ENCODE data around the gene TRPM6.

The TRPM6 gene

DNA sequence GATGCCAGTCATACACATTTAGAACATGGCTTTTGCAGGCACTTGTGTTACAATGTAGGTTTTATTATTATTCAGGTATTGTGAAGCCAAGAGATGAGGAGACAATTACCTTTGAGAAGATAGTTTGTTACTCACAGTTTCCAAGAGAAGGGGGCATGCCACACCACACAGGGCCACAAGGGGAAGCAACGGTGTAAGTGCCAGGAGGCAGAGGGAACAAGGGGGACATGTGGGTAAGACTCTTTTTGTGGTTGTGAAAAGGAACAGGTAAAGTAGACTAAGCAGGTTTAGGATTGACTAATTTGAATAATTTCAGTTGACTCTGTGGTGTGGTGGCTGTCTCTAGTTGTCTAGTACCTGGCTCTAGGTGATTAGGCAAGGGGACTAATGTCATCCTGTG lies 191.2 kb downstream of the TRPM6 start:
- DNase-seq, result no peak

GRCh38 chr9:74691058-74691457 lies 196.7 kb downstream of the TRPM6 start:
- no peak for DNase-seq

GRCh38 chr9:74683322-74683721 lies 204.4 kb downstream of the TRPM6 start:
- DNase-seq, result no peak

DNA sequence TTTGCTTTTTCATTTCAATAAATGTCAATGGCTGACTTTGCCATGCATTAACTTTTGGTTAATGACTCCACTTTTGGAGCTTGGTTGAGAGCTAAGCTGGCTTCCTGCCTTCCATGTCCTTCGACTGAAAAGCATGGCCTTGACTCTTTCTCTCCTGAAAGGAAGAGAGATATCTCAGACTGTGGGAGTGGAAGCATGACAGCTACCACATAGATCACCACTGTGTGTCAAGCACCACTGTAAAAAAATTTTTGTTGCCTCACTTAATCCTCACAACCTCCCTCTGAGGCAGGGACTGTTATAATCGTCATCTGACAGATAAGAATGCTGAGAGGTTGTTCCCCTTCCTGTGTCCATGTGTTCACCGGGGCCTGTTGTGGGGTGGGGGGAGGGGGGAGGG lies 205.8 kb downstream of the TRPM6 start:
- DNase-seq, result no peak

- no peak for DNase-seq
Measured at GRCh38 chr9:74674077-74674476, 213.6 kb downstream of the TRPM6 start.

Measured in COR-L47 (cell line).